Endothelial cell of umbilical vein (primary cell): Measurements from ENCODE around the gene YPEL4. TPM values are rescaled to one million over a fixed set of nuclear protein-coding genes. Genes with fewer than 3 reads are reported as not detected.
"Not testable (repeated sequence)": the region's sequence is repeated elsewhere in the genome, so short reads cannot be mapped to it uniquely, and the experiment has no call there.

Experiments
- BruUV-seq: library from RNA; stranded (reverse); fragments of 400-500 nt; replicated peaks from 2 replicates; lab custom pipeline; 2021; lab: Mats Ljungman, UMichigan
- CTCF ChIA-PET: fragments of 300-600, 350-600 bp; sonication (Branson Sonifier 250); formaldehyde crosslinking; loops from one replicate; lab custom pipeline; 2021; ENCODE audit warnings: antibody characterized with exemption, inconsistent platforms; lab: Charles Lee
- POLR2A ChIA-PET: fragments of 300-600, 350-600 bp; sonication (Branson Sonifier 250); formaldehyde crosslinking; loops from one replicate; lab custom pipeline; 2021; ENCODE audit warnings: antibody characterized with exemption, inconsistent platforms; lab: Charles Lee
- DNase-seq: peaks from one replicate; pipeline ENCODE4 v3.0.0-alpha.2; 2011; ENCODE audit warnings: low read depth, low spot score
- FAIRE-seq: peaks from 2 replicates; lab custom pipeline; 2011; peaks lifted over from hg19 to GRCh38; lab: Jason Lieb, UNC
- H2AFZ ChIP-seq: 2 replicates; pipeline ENCODE4 v1.6.0; 2012; ENCODE audit warnings: low read depth, low read length, control low read depth, inconsistent platforms
- H3K27ac ChIP-seq: 2 replicates; pipeline ENCODE4 v1.5.1; 2011; ENCODE audit warnings: low read depth, mild to moderate bottlenecking, control low read depth, low read length, moderate library complexity; ENCODE audit not compliant: insufficient read depth
- H3K27me3 ChIP-seq, 2 experiments: 2 replicates each; pipeline versions ENCODE4 v1.6.0 to v1.6.1; 2011; ENCODE audit warnings: low read length in 2 of 2, mixed read lengths in 1 of 2; ENCODE audit not compliant: control insufficient read depth in 2 of 2, insufficient read depth in 2 of 2
- H3K36me3 ChIP-seq, 2 experiments: 2 replicates in 1 of 2; 3 replicates in 1 of 2; pipeline ENCODE4 v1.5.1; 2011; ENCODE audit warnings: low read length in 2 of 2, mild to moderate bottlenecking in 1 of 2, moderate library complexity in 1 of 2; ENCODE audit not compliant: control insufficient read depth in 2 of 2, insufficient read depth in 2 of 2; ENCODE audit errors: extremely low read depth in 1 of 2
- H3K4me1 ChIP-seq: 3 replicates; pipeline ENCODE4 v1.5.1; 2011; ENCODE audit warnings: mild to moderate bottlenecking, low read length; ENCODE audit not compliant: control insufficient read depth, insufficient read depth; ENCODE audit errors: extremely low read depth
- H3K4me2 ChIP-seq: 2 replicates; pipeline ENCODE4 v1.6.1; 2011; ENCODE audit warnings: low read length, control low read depth, mixed read lengths; ENCODE audit not compliant: insufficient read depth
- H3K4me3 ChIP-seq, 3 experiments: fragments of 200-600 bp in 1 of 3; sonication (generic), shearing (Covaris generic) in 1 of 3; replicated peaks in 1 of 3; 2 replicates each; pipeline ENCODE4 v1.5.1; 2011 to 2016; ENCODE audit warnings: control low read depth in 3 of 3, low read length in 3 of 3, mild to moderate bottlenecking in 2 of 3, inconsistent platforms in 1 of 3, low read depth in 1 of 3, moderate library complexity in 1 of 3; ENCODE audit not compliant: insufficient read depth in 1 of 3
- H3K79me2 ChIP-seq: 2 replicates; pipeline ENCODE4 v1.6.0; 2012; ENCODE audit warnings: low read length, inconsistent platforms; ENCODE audit not compliant: control insufficient read depth, insufficient read depth
- H3K9ac ChIP-seq: replicated peaks from 2 replicates; pipeline ENCODE3; 2011; ENCODE audit warnings: low read length, control low read depth; ENCODE audit not compliant: insufficient read depth; ENCODE audit errors: extremely low read depth
- H3K9me1 ChIP-seq: replicated peaks from 3 replicates; pipeline ENCODE4 v1.6.0; 2011; ENCODE audit warnings: mild to moderate bottlenecking, low read length; ENCODE audit not compliant: control insufficient read depth, insufficient read depth; ENCODE audit errors: extremely low read depth
- H3K9me3 ChIP-seq: replicated peaks from 2 replicates; pipeline ENCODE4 v1.5.1; 2012; ENCODE audit warnings: low read length, inconsistent platforms; ENCODE audit not compliant: control insufficient read depth, insufficient read depth
- H4K20me1 ChIP-seq: replicated peaks from 2 replicates; pipeline ENCODE3; 2011; ENCODE audit warnings: mild to moderate bottlenecking, low read length; ENCODE audit not compliant: control insufficient read depth, insufficient read depth; ENCODE audit errors: extremely low read depth
- EZH2 ChIP-seq: IDR thresholded peaks from 2 replicates; pipeline ENCODE4 v1.6.1; 2012; ENCODE audit warnings: borderline replicate concordance, low read depth, mild to moderate bottlenecking, moderate library complexity, low read length, inconsistent platforms; ENCODE audit not compliant: severe bottlenecking
- GATA2 ChIP-seq: IDR thresholded peaks from 2 replicates; pipeline ENCODE4 v1.7.0; 2011; ENCODE audit warnings: low read depth, mild to moderate bottlenecking, moderate library complexity, mixed read lengths, low read length; ENCODE audit not compliant: insufficient read length, insufficient read depth
- JUN ChIP-seq: IDR thresholded peaks from 2 replicates; pipeline ENCODE4 v1.6.1; 2011; ENCODE audit warnings: borderline replicate concordance, low read depth; ENCODE audit not compliant: insufficient read length, insufficient read depth
- MYC ChIP-seq: IDR thresholded peaks from one replicate; pipeline ENCODE4 v1.6.1; 2011; ENCODE audit warnings: mild to moderate bottlenecking, low read depth, low read length
- POLR2AphosphoS5 ChIP-seq: IDR thresholded peaks from 2 replicates; pipeline ENCODE4 v1.6.1; 2012; ENCODE audit warnings: low read depth, mild to moderate bottlenecking, control low read depth, low read length, moderate library complexity; ENCODE audit not compliant: insufficient read depth
- dilution Hi-C: fragments of 300-500 bp; cut with MboI; formaldehyde crosslinking; loops from one replicate; pipeline ENCODE4 v1.15.0; 2019; ENCODE audit warnings: low sequenced_read_pairs; ENCODE audit not compliant: extremely low pct_ligation_motif_present
- intact Hi-C: fragments of 100-400 bp; cut with micrococcal nuclease; formaldehyde crosslinking; loops from one replicate; pipeline ENCODE4 v1.10.0; 2022
- polyA plus RNA-seq, 4 experiments: library from polyadenylated mRNA; depleted of rRNA in 3 of 4; stranded (reverse) in 3 of 4; unstranded in 1 of 4; fragments of >200 nt; gene quantifications; 2 replicates each; pipeline versions ENCODE4 v1.2.1 to v1.2.3, GENCODE V29; 2011 to 2012; ENCODE audit warnings: missing spikeins in 1 of 4
- total RNA-seq: library from RNA; stranded (reverse); gene quantifications from 2 replicates; pipeline ENCODE4 v1.2.3, GENCODE V29; 2021
- TF ChIP-seq, protein P1 (sequence below), 2 donors: IDR thresholded peaks; 1 replicate in 1 of 2; 2 replicates in 1 of 2; pipeline ENCODE4 v1.5.1; 2011; ENCODE audit warnings: low read length in 2 of 2, mild to moderate bottlenecking in 2 of 2, moderate library complexity in 2 of 2, control low read depth in 1 of 2, inconsistent platforms in 1 of 2, low read depth in 1 of 2; ENCODE audit not compliant: insufficient read depth in 1 of 2; ENCODE audit errors: extremely low read depth in 1 of 2
- TF ChIP-seq, protein P2 (sequence below): IDR thresholded peaks from 2 replicates; pipeline ENCODE4 v1.6.1; 2011; ENCODE audit not compliant: insufficient read depth, insufficient read length

YPEL4 gene
- total and polyA plus RNA-seq, 2 donors (not counting 3 experiments of a cell fraction or from before 2014, with no cell fraction given), result 0.03 to 0.24 TPM

DNA sequence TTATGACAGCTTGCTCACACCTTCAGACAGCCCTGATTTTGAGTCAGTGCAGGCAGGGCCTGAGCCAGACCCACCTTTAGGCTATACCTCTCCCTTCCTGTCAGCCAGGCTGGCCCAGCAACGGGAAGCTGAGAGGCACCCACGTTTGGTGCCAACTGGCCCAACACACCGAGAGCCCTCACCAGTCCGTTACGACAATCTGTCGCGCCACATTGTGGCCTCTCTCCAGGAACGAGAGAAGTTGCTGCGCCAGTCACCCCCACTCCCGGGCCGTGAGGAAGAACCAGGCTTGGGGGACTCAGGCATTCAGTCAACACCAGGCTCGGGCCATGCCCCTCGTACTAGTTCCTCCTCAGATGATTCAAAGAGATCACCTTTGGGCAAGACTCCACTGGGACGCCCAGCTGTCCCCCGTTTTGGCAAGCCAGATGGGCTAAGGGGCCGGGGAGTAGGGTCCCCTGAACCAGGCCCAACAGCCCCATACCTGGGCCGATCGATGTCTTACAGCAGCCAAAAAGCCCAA is 49.2 kb upstream of the YPEL4 start:
- no peak overlapping the region for H3K27ac ChIP-seq
- H3K9me1 ChIP-seq, result no peaks in the 10 kb centered on the region
- no peak overlapping the region for H3K9ac ChIP-seq
- DNase-seq, result no peak
- H3K4me3 ChIP-seq, result no peak overlapping the region
- POLR2A ChIA-PET, result no interaction called here
- TF ChIP-seq JUN, result no peak
- no peak for TF ChIP-seq MYC
- TF ChIP-seq, protein P1, sequence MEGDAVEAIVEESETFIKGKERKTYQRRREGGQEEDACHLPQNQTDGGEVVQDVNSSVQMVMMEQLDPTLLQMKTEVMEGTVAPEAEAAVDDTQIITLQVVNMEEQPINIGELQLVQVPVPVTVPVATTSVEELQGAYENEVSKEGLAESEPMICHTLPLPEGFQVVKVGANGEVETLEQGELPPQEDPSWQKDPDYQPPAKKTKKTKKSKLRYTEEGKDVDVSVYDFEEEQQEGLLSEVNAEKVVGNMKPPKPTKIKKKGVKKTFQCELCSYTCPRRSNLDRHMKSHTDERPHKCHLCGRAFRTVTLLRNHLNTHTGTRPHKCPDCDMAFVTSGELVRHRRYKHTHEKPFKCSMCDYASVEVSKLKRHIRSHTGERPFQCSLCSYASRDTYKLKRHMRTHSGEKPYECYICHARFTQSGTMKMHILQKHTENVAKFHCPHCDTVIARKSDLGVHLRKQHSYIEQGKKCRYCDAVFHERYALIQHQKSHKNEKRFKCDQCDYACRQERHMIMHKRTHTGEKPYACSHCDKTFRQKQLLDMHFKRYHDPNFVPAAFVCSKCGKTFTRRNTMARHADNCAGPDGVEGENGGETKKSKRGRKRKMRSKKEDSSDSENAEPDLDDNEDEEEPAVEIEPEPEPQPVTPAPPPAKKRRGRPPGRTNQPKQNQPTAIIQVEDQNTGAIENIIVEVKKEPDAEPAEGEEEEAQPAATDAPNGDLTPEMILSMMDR (IDR thresholded peaks at IDR 0.05; ENCODE audit: extremely low read depth in 1 of 2, insufficient read depth in 1 of 2, low read depth in 1 of 2, low read length in 2 of 2), result no peak
- TF ChIP-seq, protein P2, sequence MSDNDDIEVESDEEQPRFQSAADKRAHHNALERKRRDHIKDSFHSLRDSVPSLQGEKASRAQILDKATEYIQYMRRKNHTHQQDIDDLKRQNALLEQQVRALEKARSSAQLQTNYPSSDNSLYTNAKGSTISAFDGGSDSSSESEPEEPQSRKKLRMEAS, result no peak
- TF ChIP-seq EZH2, result no peak
- no peak for TF ChIP-seq GATA2
- TF ChIP-seq POLR2AphosphoS5, result no peak
- no peaks in the 10 kb centered on the region for H3K27me3 ChIP-seq
- no TSS peak for BruUV-seq
- H2AFZ ChIP-seq, result no peak overlapping the region
- H4K20me1 ChIP-seq, result no peaks in the 10 kb centered on the region
- H3K4me1 ChIP-seq, result no peaks in the 10 kb centered on the region
- peaks cover 25 to 38% of the 10 kb centered on the region in 2 experiments for H3K36me3 ChIP-seq
- no peak overlapping the region for H3K4me2 ChIP-seq
- H3K79me2 ChIP-seq, result no peaks in the 10 kb centered on the region
- CTCF ChIA-PET, result interaction anchor here (0.8 to 2.4 kb wide), 4 partner anchors 23 to 1918 kb away, joined by 3 to 10 read pairs (median 4); partner anchors contain the start of gene UBE2L6
- no peak for FAIRE-seq
- H3K9me3 ChIP-seq, result no peaks in the 10 kb centered on the region
- dilution Hi-C loops (no loop called here), intact Hi-C loops (no loop called here)

DNA sequence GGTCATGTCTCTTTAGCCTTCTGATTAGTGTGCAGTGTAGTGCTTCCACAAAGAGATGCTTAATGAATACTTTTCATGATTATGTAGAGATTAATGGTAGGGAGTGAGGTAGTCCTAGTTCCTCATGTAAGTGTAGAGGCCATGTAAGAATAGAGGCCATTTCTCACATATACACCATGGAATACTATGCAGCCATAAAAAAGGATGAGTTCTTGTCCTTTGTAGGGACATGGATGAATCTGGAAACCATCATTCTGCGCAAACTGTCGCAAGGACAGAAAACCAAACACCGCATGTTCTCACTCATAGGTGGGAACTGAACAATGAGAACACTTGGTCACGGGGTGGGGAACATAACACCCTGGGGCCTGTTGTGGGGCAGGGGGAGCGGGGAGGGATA is 40.8 kb upstream of the YPEL4 start:
- DNase-seq, CTCF ChIA-PET, H3K9ac ChIP-seq, H3K9me1 ChIP-seq, H3K79me2 ChIP-seq, H3K9me3 ChIP-seq, dilution Hi-C loops, H2AFZ ChIP-seq, H3K4me2 ChIP-seq, POLR2A ChIA-PET, BruUV-seq, H3K4me1 ChIP-seq, intact Hi-C loops, H3K27me3 ChIP-seq, FAIRE-seq, H3K27ac ChIP-seq, H3K4me3 ChIP-seq, H4K20me1 ChIP-seq: not testable (repeated sequence)
- H3K36me3 ChIP-seq, result peaks cover 32 to 38% of the 10 kb centered on the region in 2 experiments
